GM12878 (cell line): Measurements from ENCODE around the gene MRPL38. TPM values are rescaled to one million over a fixed set of nuclear protein-coding genes. Genes with fewer than 3 reads are reported as not detected.

Experiments used
- ATAC-seq: fragments of 200-7000 bp; cut with Tn5 transposase; 3 replicates; pipeline ENCODE4 v1.9.1; 2020; ENCODE audit warnings: mild to moderate bottlenecking, moderate library complexity
- BruUV-seq: library from RNA; stranded (reverse); fragments of 400-500 nt; replicated peaks from 2 replicates; lab custom pipeline; 2021; lab: Mats Ljungman, UMichigan
- CTCF ChIA-PET: fragments of 300-600 bp; sonication (Branson Sonifier 250); formaldehyde crosslinking; extraction: SDS; loops from one replicate; lab custom pipeline; 2021; ENCODE audit warnings: inconsistent platforms; lab: Yijun Ruan, JAX
- POLR2A ChIA-PET: fragments of 350-600 bp; formaldehyde crosslinking; extraction: SDS; loops from one replicate; lab custom pipeline; 2021; ENCODE audit warnings: inconsistent platforms; lab: Charles Lee
- RAD21 ChIA-PET: fragments of 300-600 bp; sonication (Branson Sonifier 250); formaldehyde crosslinking; loops from one replicate; lab custom pipeline; 2023; ENCODE audit warnings: antibody characterized with exemption; ENCODE audit not compliant: unreplicated experiment; lab: Charles Lee
- SMC1A ChIA-PET: fragments of 300-600 bp; sonication (Branson Sonifier 250); formaldehyde crosslinking; loops from one replicate; lab custom pipeline; 2023; ENCODE audit not compliant: unreplicated experiment, uncharacterized antibody; lab: Charles Lee
- DNase-seq: peaks from one replicate; pipeline ENCODE4 v3.0.0-alpha.2; 2011; ENCODE audit warnings: low read depth, low spot score
- FAIRE-seq: peaks from 3 replicates; lab custom pipeline; 2011; peaks lifted over from hg19 to GRCh38; lab: Jason Lieb, UNC
- H2AFZ ChIP-seq: 2 replicates; pipeline ENCODE4 v1.6.0; 2011; ENCODE audit warnings: low read depth, low read length, control low read depth; ENCODE audit not compliant: control insufficient read depth
- H3K27ac ChIP-seq: 2 replicates; pipeline ENCODE4 v1.5.1; 2011; ENCODE audit warnings: control low read depth; ENCODE audit not compliant: control insufficient read depth, insufficient read depth
- H3K27me3 ChIP-seq, 2 experiments: replicated peaks in 1 of 2; 2 replicates each; pipeline versions ENCODE4 v1.6.0 to v1.6.1; 2011; ENCODE audit warnings: low read length in 1 of 2; ENCODE audit not compliant: control insufficient read depth in 2 of 2, insufficient read depth in 2 of 2
- H3K36me3 ChIP-seq, 2 experiments: 2 replicates each; pipeline ENCODE4 v1.5.1; 2011; ENCODE audit warnings: low read length in 1 of 2; ENCODE audit not compliant: control insufficient read depth in 2 of 2, insufficient read depth in 2 of 2
- H3K4me1 ChIP-seq: 2 replicates; pipeline ENCODE4 v1.6.1; 2011; ENCODE audit warnings: mild to moderate bottlenecking, low read length, moderate library complexity, mixed read lengths; ENCODE audit not compliant: control insufficient read depth, insufficient read depth
- H3K4me2 ChIP-seq: 2 replicates; pipeline ENCODE4 v1.6.0; 2011; ENCODE audit warnings: control low read depth; ENCODE audit not compliant: control insufficient read depth, insufficient read depth
- H3K4me3 ChIP-seq: fragments of 200-600 bp; sonication (generic); 2 replicates; pipeline ENCODE4 v1.5.1; 2016
- H3K79me2 ChIP-seq: 2 replicates; pipeline ENCODE4 v1.6.0; 2011; ENCODE audit warnings: low read length; ENCODE audit not compliant: control insufficient read depth, insufficient read depth
- H3K9ac ChIP-seq: 2 replicates; pipeline ENCODE4 v1.8.0; 2011; ENCODE audit warnings: low read length, control low read depth, mixed read lengths; ENCODE audit not compliant: control insufficient read depth, insufficient read depth
- H3K9me3 ChIP-seq: replicated peaks from 3 replicates; pipeline ENCODE4 v1.5.1; 2011; ENCODE audit warnings: mild to moderate bottlenecking, low read length; ENCODE audit not compliant: control insufficient read depth, insufficient read depth
- H4K20me1 ChIP-seq: 2 replicates; pipeline ENCODE4 v1.6.0; 2011; ENCODE audit not compliant: control insufficient read depth, insufficient read depth
- HCFC1 ChIP-seq: fragments of 150-350 bp; IDR thresholded peaks from 2 replicates; pipeline ENCODE4 v1.6.1; 2014; ENCODE audit warnings: low read length
- HDGF ChIP-seq: fragments of 450-650 bp; IDR thresholded peaks from 2 replicates; pipeline ENCODE4 v1.6.1; 2016; ENCODE audit warnings: antibody characterized with exemption
- IKZF1 ChIP-seq: fragments of 450-650 bp; conservative IDR thresholded peaks from 2 replicates; pipeline ENCODE4 v1.6.1; 2017; ENCODE audit warnings: antibody characterized with exemption, mild to moderate bottlenecking
- KDM1A ChIP-seq: fragments of 200-600 bp; sonication (generic); IDR thresholded peaks from 2 replicates; pipeline ENCODE4 v1.6.1; 2016; ENCODE audit warnings: borderline replicate concordance
- MEF2A ChIP-seq: IDR thresholded peaks from 2 replicates; pipeline ENCODE4 v1.6.1; 2011; ENCODE audit warnings: low read depth, mild to moderate bottlenecking, low read length, moderate library complexity; ENCODE audit not compliant: insufficient read depth
- MEF2B ChIP-seq: fragments of 450-650 bp; IDR thresholded peaks from 2 replicates; pipeline ENCODE4 v1.6.1; 2018; ENCODE audit warnings: mild to moderate bottlenecking, moderate library complexity; ENCODE audit not compliant: partially characterized antibody, poor library complexity, severe bottlenecking
- NFIC ChIP-seq: IDR thresholded peaks from 2 replicates; pipeline ENCODE4 v1.6.1; 2012; ENCODE audit warnings: low read depth, mild to moderate bottlenecking, inconsistent platforms, low read length, moderate library complexity
- RCOR1 ChIP-seq: conservative IDR thresholded peaks from 2 replicates; pipeline ENCODE4 v1.6.1; 2012; ENCODE audit warnings: low read depth, low read length, improper control_type of control experiment
- SP1 ChIP-seq: IDR thresholded peaks from one replicate; pipeline ENCODE4 v1.6.1; 2011; ENCODE audit warnings: low read depth, low read length
- ZSCAN29 ChIP-seq: fragments of 450-650 bp; IDR thresholded peaks from 2 replicates; pipeline ENCODE4 v1.6.1; 2017; ENCODE audit warnings: mild to moderate bottlenecking, moderate library complexity
- WGBS: methylation state at CpG from one replicate; pipeline ENCODE4 v1.1.6; 2016; ENCODE audit warnings: low lambda C conversion rate; ENCODE audit not compliant: insufficient replicate concordance, insufficient coverage; ENCODE audit errors: missing lambda C conversion rate; 5-methylcytosine and 5-hydroxymethylcytosine counted together
- in situ Hi-C: fragments of 300-500 bp; cut with MboI; formaldehyde crosslinking; loops from 9 replicates; pipeline ENCODE4 v1.14.3; 2018; ENCODE audit warnings: mixed read lengths
- intact Hi-C: fragments of 100-400 bp; cut with micrococcal nuclease; formaldehyde crosslinking; loops from one replicate; pipeline ENCODE4 v1.14.2; 2022; ENCODE audit not compliant: unreplicated experiment
- polyA plus RNA-seq, 11 experiments: library from polyadenylated mRNA; depleted of rRNA in 4 of 11; unstranded in 6 of 11; stranded (reverse) in 5 of 11; fragments of >200 nt; fragmentation: Nextera tagmentation in 4 of 11; fragmentation: Illumina TruSeq in 1 of 11; extraction: Ambion mirVana in 4 of 11; extraction: Trizol in 1 of 11; gene quantifications; 1 replicate in 1 of 11; 2 replicates in 10 of 11; pipeline versions ENCODE4 v1.2.1 to v1.2.3, GENCODE V29; 2011 to 2016; ENCODE audit warnings: inconsistent platforms in 2 of 11, missing spikeins in 2 of 11, low read depth in 1 of 11
- total RNA-seq, 4 experiments: library from RNA; depleted of rRNA in 3 of 4; stranded (reverse); fragments of >200 nt in 3 of 4; fragmentation: Illumina TruSeq in 1 of 4; extraction: Trizol in 1 of 4; gene quantifications; 2 replicates each; pipeline versions ENCODE4 v1.2.1 to v1.2.3, GENCODE V29; 2013 to 2021
- TF ChIP-seq, protein P1 (sequence below): fragments of 450-650 bp; IDR thresholded peaks from 2 replicates; pipeline ENCODE4 v1.6.1; 2017; ENCODE audit warnings: antibody characterized with exemption, mild to moderate bottlenecking, moderate library complexity
- TF ChIP-seq, protein P2 (sequence below): fragments of 450-650 bp; IDR thresholded peaks from 2 replicates; pipeline ENCODE4 v1.6.1; 2018; ENCODE audit warnings: borderline replicate concordance, mild to moderate bottlenecking; ENCODE audit not compliant: partially characterized antibody

The MRPL38 gene
- total and polyA plus RNA-seq, 10 of the 15 experiments (the other 5 are each of a cell fraction or from before 2014, with no cell fraction given): 6.6 to 205 (median 53.1) TPM

DNA sequence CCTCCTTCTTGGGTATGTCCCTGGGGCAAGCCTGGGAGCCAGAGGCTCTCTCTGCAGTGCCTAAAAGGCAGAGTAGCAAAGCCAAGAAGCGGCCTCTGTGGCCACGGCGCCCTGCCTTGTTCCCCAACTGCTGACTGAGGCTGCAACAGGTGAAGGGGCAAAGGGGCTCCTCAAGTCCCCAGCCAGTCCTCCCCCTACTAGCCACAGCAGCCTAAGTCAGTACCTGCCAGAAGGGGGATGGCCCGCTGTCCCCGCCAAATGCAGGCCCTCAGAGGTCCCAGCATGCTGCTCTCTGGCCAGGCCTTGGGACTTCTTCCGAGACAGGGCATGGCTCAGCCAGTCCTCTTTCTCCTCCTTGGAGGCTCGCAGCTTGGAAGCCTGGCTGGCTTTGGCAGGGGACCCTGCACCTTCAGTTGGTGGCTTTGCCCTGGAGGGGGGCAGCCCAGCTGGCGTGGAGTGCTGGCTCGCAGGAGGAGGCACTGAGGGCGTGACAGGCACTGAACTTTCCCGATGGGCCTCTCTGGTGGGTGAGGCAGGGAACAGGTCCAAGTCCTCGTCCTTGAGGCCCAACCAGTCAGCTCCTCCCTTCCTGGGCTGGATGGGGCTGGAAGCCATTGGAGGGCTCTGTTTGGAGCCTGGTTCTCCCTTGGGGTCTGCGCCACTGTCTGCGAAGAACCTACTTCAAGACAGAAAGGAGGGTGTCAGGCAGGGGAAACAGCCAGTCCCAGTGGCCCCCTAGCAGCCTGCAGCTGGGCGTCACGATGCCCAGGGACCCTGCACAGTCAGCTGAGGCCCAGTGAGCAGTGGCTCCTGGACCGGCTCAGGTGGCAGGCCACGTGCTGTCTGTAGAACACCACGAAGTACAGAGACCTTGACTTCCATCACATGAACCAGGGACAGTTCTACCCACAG is 18.5 kb upstream of the MRPL38 start (continued):
- TF ChIP-seq, protein P1, sequence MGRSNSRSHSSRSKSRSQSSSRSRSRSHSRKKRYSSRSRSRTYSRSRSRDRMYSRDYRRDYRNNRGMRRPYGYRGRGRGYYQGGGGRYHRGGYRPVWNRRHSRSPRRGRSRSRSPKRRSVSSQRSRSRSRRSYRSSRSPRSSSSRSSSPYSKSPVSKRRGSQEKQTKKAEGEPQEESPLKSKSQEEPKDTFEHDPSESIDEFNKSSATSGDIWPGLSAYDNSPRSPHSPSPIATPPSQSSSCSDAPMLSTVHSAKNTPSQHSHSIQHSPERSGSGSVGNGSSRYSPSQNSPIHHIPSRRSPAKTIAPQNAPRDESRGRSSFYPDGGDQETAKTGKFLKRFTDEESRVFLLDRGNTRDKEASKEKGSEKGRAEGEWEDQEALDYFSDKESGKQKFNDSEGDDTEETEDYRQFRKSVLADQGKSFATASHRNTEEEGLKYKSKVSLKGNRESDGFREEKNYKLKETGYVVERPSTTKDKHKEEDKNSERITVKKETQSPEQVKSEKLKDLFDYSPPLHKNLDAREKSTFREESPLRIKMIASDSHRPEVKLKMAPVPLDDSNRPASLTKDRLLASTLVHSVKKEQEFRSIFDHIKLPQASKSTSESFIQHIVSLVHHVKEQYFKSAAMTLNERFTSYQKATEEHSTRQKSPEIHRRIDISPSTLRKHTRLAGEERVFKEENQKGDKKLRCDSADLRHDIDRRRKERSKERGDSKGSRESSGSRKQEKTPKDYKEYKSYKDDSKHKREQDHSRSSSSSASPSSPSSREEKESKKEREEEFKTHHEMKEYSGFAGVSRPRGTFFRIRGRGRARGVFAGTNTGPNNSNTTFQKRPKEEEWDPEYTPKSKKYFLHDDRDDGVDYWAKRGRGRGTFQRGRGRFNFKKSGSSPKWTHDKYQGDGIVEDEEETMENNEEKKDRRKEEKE: no peak
- TF ChIP-seq, all 136 proteins: peak for 0

DNA sequence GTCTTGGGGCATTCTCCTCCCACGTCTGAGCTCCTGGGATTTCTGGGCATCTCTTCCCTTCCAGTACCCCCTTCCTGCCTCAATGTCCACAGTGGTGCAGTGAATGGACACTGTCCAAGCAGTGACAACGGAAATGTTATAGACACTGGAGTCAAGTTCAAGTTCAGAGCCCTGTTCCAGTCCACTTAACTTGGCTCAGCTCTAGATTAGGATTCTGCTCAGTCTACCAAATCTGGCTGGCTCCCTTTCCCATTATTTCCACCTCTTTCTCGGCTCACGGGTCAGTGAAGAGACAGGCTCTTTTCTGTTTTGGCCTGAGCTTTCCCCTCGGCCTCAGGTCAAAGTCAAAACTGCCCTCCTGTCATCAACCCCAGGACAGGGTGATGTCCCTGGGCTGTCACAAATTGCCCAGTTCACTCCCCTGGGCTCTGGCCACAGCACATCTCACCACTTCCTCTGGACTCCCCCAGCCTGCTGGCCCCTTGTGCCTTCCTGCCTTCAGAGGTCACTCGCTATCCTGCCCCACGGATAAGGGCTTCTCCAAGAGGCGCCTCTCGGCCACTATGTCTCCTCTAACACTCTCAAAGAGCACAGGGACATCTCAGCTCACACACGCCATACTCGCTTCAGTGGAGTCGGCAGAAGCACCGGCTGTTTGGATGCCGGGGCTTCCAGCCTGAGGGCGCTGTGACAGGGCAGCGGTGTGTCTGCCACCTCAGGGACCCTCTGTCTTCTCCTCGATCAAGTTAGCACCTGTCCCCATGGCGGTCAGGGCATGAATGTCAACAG is 17.7 kb upstream of the MRPL38 start:
- H3K9ac ChIP-seq: no peak overlapping the region
- no peak for TF ChIP-seq IKZF1
- no peak for TF ChIP-seq MEF2B
- TF ChIP-seq SP1: no peak
- no peak for TF ChIP-seq KDM1A
- TF ChIP-seq MEF2A: no peak
- TF ChIP-seq RCOR1: no peak
- no peak for TF ChIP-seq HCFC1
- no peak for TF ChIP-seq ZSCAN29
- TF ChIP-seq, protein P2, sequence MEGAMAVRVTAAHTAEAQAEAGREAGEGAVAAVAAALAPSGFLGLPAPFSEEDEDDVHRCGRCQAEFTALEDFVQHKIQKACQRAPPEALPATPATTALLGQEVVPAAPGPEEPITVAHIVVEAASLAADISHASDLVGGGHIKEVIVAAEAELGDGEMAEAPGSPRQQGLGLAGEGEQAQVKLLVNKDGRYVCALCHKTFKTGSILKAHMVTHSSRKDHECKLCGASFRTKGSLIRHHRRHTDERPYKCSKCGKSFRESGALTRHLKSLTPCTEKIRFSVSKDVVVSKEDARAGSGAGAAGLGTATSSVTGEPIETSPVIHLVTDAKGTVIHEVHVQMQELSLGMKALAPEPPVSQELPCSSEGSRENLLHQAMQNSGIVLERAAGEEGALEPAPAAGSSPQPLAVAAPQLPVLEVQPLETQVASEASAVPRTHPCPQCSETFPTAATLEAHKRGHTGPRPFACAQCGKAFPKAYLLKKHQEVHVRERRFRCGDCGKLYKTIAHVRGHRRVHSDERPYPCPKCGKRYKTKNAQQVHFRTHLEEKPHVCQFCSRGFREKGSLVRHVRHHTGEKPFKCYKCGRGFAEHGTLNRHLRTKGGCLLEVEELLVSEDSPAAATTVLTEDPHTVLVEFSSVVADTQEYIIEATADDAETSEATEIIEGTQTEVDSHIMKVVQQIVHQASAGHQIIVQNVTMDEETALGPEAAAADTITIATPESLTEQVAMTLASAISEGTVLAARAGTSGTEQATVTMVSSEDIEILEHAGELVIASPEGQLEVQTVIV: no peak
- no peak for TF ChIP-seq NFIC
- TF ChIP-seq HDGF: no peak

More for the DNA sequence above, 17.7 kb upstream of the MRPL38 start:
- 86% methylated on average over 18 of the region's 18 CpGs for WGBS
- Histone ChIP-seq H3K27ac (no peak overlapping the region), H4K20me1 (no peaks in the 10 kb centered on the region), H3K4me1 (no peaks in the 10 kb centered on the region), H2AFZ (no peak overlapping the region), H3K36me3 (no peaks in the 10 kb centered on the region), H3K9me3 (no peaks in the 10 kb centered on the region), H3K4me2 (no peak overlapping the region), H3K4me3 (no peak overlapping the region), H3K27me3 (no peaks in the 10 kb centered on the region), H3K79me2 (no peaks in the 10 kb centered on the region)
- no peak for DNase-seq
- peak; percentile 51 for ATAC-seq
- CTCF ChIA-PET: interaction anchor here (1.2 kb wide), 1 partner anchor 17 kb away, joined by 3 read pairs; no protein-coding TSS in a partner anchor
- RAD21 ChIA-PET: no interaction called here
- intact Hi-C loops (no loop called here), in situ Hi-C loops (no loop called here)
- POLR2A ChIA-PET: no interaction called here
- FAIRE-seq: no peak
- no TSS peak for BruUV-seq
- SMC1A ChIA-PET: no interaction called here
